GM04504 (cell line): ENCODE measurements around the gene VWA2.

Experiments used
- DNase-seq: peaks from one replicate; pipeline ENCODE4 v3.0.0-alpha.2; 2012; ENCODE audit warnings: low read depth

Gene VWA2

GRCh38 chr10:114239117-114239993, at the start of gene VWA2:
Gene VWA2 (plus strand): TSS chr10:114239254. CDS start chr10:114248714, 9,460 bp downstream.
- DNase-seq, result no peak

- DNase-seq, result no peak
These were observed 49.4 kb upstream of the VWA2 start for GRCh38 chr10:114189700-114190099.

DNA sequence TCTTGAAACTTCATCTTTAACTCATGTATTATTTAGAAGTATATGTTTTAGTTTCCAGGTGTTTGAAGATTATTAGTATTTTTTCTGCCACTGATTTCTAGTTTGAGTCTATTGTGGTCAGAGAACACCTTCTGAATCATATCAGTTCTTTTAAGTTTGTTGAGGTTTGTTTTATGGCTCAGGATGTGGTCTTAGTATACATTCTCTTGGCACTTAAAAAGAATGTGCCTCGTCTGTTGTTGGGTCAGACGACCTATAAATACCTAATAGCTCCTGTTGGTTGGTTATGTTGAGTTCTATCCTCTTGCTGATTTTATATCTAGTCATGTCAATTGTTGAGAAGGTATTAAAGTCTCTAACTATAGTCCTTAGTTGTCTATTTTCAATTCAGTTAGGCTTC, 44.0 kb upstream of the VWA2 start:
- DNase-seq, result no peak

- DNase-seq, result no peak
These were observed 39.8 kb upstream of the VWA2 start for GRCh38 chr10:114199239-114199638.

DNA sequence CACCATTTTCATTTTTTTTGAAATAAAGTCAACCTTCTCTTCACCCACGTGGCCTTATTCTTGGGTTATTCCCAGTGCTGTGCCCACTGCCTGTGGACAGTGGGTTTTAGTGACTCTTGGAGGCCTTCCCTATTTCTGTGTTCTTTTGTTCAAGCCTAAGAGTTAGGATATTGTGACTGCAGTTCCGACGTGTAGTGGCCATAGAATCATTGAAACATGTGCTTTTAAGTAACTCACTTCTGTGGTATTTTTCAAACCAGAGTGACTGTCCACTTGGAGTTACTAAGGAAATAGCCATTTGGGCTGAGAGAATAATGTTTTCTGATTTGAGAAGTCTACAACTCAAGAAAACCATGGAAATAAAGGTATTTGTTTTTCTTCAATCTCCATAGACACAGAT, 36.2 kb upstream of the VWA2 start:
- DNase-seq, result no peak

DNA sequence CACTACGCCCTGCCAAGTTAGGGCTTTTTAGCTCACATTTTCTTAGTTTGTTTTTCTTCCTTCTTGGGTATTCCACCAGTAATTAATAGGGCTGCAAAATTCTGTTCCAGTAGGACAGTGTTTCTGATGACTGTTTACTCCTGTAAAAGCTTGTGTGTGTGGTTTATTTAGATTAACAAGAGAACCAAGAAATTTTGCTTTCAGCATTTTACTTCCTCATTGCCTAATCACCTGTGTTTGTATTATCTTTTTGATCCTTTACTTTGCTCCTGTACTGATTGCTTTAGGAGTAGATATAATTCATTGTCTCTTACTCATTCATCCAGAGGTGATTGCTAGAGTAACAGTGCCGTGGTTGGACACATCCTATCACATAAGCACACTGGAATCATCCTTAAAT, 32.2 kb upstream of the VWA2 start:
- DNase-seq, result no peak

DNA sequence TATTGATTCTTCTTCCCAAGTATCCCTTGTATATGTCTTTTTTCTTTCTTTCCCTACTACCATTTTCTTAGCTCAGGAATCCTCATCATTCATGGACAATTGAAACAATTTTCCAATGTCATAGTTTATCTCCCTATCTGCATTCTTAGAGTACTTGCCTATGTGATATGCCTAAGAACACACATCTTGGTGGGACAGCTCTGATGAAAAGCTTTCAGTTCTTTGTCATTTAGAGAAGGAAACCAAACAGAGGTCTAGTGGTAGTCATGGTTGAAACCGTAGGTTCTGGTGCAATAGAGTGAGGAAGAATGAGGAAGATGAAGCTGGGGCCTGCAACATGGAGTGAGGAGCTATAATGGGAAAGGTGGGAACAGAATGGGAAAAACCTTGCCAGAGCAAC, 31.7 kb upstream of the VWA2 start:
- DNase-seq, result no peak

- DNase-seq, result no peak
These were observed 30.7 kb upstream of the VWA2 start for GRCh38 chr10:114208351-114208750.

- no peak for DNase-seq
These were observed 26.9 kb upstream of the VWA2 start for GRCh38 chr10:114212153-114212552.

GRCh38 chr10:114215033-114215432, 24.0 kb upstream of the VWA2 start:
- no peak for DNase-seq

DNA sequence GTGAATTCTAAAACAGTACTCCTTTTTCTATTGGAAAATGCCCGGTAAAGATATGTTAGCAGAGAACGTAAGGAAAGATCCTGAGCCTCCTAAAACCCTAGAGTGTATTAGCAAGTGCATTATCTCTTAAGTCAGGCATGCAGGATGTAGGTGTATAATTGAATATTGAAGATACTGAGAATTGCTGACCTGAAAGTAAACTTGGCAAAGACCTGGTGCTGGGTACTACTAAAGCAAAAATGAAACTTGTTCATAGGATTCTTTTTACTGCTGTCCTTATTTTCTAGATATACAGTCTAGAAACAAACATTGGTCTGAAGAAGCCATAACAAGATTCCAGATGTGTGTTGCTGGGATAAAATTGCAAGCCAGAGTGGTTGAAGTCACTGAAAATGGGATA, 18.8 kb upstream of the VWA2 start:
- no peak for DNase-seq

- no peak for DNase-seq
These were observed 17.8 kb upstream of the VWA2 start for GRCh38 chr10:114221235-114221634.

DNA sequence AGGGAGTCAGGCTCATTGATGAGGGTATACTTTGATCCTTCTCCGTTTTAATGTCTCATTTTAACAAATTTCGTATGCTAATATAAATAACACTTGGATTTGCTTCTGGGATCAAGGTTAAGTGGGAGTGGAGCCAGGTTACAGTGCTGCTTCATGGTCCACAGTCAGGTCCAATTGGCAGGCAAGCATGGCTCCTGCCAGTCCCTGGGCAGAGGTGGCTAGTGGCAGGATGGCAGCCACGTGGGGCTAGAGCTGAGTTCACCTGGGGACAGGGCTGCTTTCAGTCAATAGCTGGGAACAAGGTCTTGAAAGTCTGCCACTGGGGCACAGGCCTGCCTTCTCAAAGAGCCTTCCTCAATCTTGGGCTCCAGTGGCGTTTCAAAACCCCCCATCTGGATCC, 16.0 kb upstream of the VWA2 start:
- no peak for DNase-seq

DNA sequence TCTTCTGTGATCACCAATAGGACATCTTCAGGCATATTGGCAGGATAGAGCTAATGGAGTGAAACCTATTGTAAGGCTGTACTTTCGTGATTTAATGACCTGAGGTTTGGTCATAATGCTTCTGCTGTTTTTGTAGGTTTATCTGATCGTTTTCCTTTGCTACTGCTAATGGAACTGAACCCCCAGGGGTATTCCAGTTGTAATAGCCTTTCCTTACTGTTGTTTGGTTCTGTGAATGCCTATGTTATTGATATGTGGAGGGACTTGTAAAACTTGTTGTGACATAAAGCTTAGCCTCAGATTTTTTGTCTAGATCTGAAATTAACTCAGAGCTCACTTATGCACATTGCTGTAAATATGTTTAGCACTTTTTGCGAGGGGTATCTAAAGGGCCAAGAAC, 10.9 kb upstream of the VWA2 start:
- DNase-seq, result no peak

DNA sequence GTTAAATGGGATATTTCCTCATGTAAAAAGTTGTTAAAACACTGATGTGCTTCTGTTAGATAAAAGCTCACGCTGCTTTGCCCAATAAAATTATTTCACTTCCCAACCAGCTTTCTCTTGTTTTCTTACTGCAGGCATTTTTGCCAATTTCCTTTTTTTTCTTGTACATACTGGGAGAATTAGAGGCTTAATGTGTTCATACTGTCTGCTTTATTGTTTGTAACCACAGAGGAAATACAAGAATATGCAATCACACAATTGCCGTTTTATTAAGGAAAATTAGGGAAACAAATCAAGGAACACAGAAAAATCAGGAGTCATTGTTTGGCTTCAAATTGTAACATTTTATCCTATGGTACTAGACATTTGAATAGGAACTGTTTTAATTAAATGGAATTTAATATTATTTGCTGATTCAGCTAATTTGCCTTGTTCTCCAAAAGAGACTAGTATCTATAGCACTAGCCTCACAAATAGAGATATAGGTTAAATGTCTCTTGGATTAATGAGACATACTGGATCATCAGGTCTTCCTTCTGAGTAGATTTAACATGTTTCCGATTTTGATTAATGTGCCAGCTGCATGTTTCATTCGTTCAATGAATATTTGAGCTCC, 6.4 kb upstream of the VWA2 start:
- no peak for DNase-seq

DNA sequence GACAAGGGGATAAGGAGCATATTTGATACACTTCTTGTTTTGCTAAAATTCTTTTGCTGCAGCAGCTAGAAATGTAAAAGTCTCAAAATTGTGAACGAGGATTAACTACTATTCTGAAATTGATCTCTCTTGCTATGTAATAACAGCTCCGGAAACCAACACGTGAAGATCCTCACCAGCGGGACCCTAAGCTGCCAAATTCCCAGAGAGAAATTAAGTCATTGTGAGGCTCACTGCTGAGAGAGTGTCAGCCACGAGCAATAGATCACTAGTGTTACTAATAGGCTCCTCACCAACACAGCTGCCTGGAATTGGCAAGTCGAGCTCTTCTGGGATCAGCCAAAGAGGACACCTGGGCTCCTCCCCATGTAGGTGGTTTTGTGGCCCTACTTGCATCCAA, 5.6 kb upstream of the VWA2 start:
- no peak for DNase-seq

- DNase-seq, result no peak
These were observed 4.9 kb upstream of the VWA2 start for GRCh38 chr10:114234132-114234531.

- no peak for DNase-seq
These were observed 916 bp downstream of the VWA2 start for GRCh38 chr10:114239994-114240345.

GRCh38 chr10:114242235-114242634, 3.2 kb downstream of the VWA2 start:
- no peak for DNase-seq

DNA sequence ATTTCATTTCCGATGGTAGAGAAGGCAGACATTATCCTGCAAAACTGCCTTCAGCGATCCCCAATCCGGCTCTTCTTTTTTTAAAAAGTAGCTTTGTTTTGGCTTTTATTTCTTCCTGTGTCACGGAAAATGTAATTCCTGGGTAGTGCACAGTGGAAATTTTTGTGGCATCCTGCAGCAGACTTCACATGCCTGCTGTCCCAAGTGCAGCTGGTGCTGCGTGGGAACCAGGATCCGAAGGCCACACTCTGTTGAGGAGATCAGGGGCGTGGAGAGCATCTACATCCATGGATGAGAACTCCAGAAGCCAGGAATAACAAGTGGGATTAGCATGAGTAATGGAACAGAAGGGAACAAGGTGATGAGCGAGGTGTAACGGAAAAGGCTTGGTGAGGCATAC, 4.6 kb downstream of the VWA2 start:
- no peak for DNase-seq

- no peak for DNase-seq
These were observed 5.1 kb downstream of the VWA2 start for GRCh38 chr10:114244126-114244525.

- no peak for DNase-seq
These were observed 6.2 kb downstream of the VWA2 start for GRCh38 chr10:114245121-114245791.

- DNase-seq, result no peak
These were observed 7.7 kb downstream of the VWA2 start for GRCh38 chr10:114246679-114247305.
